ENCODE data around the gene GSTA5. TPM values are rescaled to one million over a fixed set of nuclear protein-coding genes. Genes with fewer than 3 reads are reported as not detected.
A peak's percentile ranks its signal among the peaks of the same experiment; 100 is the strongest.
"Not testable (repeated sequence)": the region's sequence is repeated elsewhere in the genome, so short reads cannot be mapped to it uniquely, and the experiment has no call there.

The GSTA5 gene
- not detected for total RNA-seq

- peak; percentile 37 for ATAC-seq
These were observed at the start of gene GSTA5 for GRCh38 chr6:52840763-52841585. GSTA5 (minus strand) TSS chr6:52840813.

- no peak for ATAC-seq
These were observed 49.4 kb upstream of the GSTA5 start for GRCh38 chr6:52890018-52890417.

GRCh38 chr6:52887910-52888524, 47.4 kb upstream of the GSTA5 start:
- ATAC-seq = peak; percentile 29

- ATAC-seq = peak; percentile 99
These were observed 41.6 kb upstream of the GSTA5 start for GRCh38 chr6:52881996-52882841.

- ATAC-seq = peak; percentile 22
These were observed 41.0 kb upstream of the GSTA5 start for GRCh38 chr6:52881662-52881995.

- no peak for ATAC-seq
These were observed 37.2 kb upstream of the GSTA5 start for GRCh38 chr6:52877786-52878185.

- peak; percentile 27 for ATAC-seq
These were observed 36.6 kb upstream of the GSTA5 start for GRCh38 chr6:52877168-52877567.

- no peak for ATAC-seq
These were observed 35.6 kb upstream of the GSTA5 start for GRCh38 chr6:52876056-52876787.

GRCh38 chr6:52872031-52872430, 31.4 kb upstream of the GSTA5 start:
- peak; percentile 97 for ATAC-seq

GRCh38 chr6:52871621-52872020, 31.0 kb upstream of the GSTA5 start:
- ATAC-seq = no peak

GRCh38 chr6:52870335-52871091, 29.9 kb upstream of the GSTA5 start:
- not testable (repeated sequence) for ATAC-seq

- ATAC-seq = not testable (repeated sequence)
These were observed 28.3 kb upstream of the GSTA5 start for GRCh38 chr6:52868899-52869298.

- no peak for ATAC-seq
These were observed 27.6 kb upstream of the GSTA5 start for GRCh38 chr6:52868240-52868639.

- ATAC-seq = not testable (repeated sequence)
These were observed 20.5 kb upstream of the GSTA5 start for GRCh38 chr6:52861151-52861550.

GRCh38 chr6:52858416-52858815, 17.8 kb upstream of the GSTA5 start:
- no peak for ATAC-seq

GRCh38 chr6:52856137-52856536, 15.5 kb upstream of the GSTA5 start:
- not testable (repeated sequence) for ATAC-seq

- no peak for ATAC-seq
These were observed 8.5 kb upstream of the GSTA5 start for GRCh38 chr6:52849137-52849536.

- no peak for ATAC-seq
These were observed 5.4 kb upstream of the GSTA5 start for GRCh38 chr6:52846002-52846401.

- ATAC-seq = no peak
These were observed 3.0 kb upstream of the GSTA5 start for GRCh38 chr6:52843605-52844004.

- ATAC-seq = peak; percentile 99
These were observed 1.2 kb downstream of the GSTA5 start for GRCh38 chr6:52839124-52840055.

GRCh38 chr6:52834481-52834880, 6.1 kb downstream of the GSTA5 start:
- ATAC-seq = no peak

Data from esophagus mucosa (tissue), 1 donor.